GM12878 (cell line): Measurements from ENCODE around the gene HMGCL. TPM values are rescaled to one million over a fixed set of nuclear protein-coding genes. Genes with fewer than 3 reads are reported as not detected.

ENCODE experiments used
- ATAC-seq: fragments of 200-7000 bp; cut with Tn5 transposase; 3 replicates; pipeline ENCODE4 v1.9.1; 2020; ENCODE audit warnings: mild to moderate bottlenecking, moderate library complexity
- BruUV-seq: library from RNA; stranded (reverse); fragments of 400-500 nt; replicated peaks from 2 replicates; lab custom pipeline; 2021; lab: Mats Ljungman, UMichigan
- CTCF ChIA-PET: fragments of 300-600 bp; sonication (Branson Sonifier 250); formaldehyde crosslinking; extraction: SDS; loops from one replicate; lab custom pipeline; 2021; ENCODE audit warnings: inconsistent platforms; lab: Yijun Ruan, JAX
- POLR2A ChIA-PET: fragments of 350-600 bp; formaldehyde crosslinking; extraction: SDS; loops from one replicate; lab custom pipeline; 2021; ENCODE audit warnings: inconsistent platforms; lab: Charles Lee
- RAD21 ChIA-PET: fragments of 300-600 bp; sonication (Branson Sonifier 250); formaldehyde crosslinking; loops from one replicate; lab custom pipeline; 2023; ENCODE audit warnings: antibody characterized with exemption; ENCODE audit not compliant: unreplicated experiment; lab: Charles Lee
- SMC1A ChIA-PET: fragments of 300-600 bp; sonication (Branson Sonifier 250); formaldehyde crosslinking; loops from one replicate; lab custom pipeline; 2023; ENCODE audit not compliant: unreplicated experiment, uncharacterized antibody; lab: Charles Lee
- DNase-seq: peaks from one replicate; pipeline ENCODE4 v3.0.0-alpha.2; 2011; ENCODE audit warnings: low read depth, low spot score
- FAIRE-seq: peaks from 3 replicates; lab custom pipeline; 2011; peaks lifted over from hg19 to GRCh38; lab: Jason Lieb, UNC
- H2AFZ ChIP-seq: 2 replicates; pipeline ENCODE4 v1.6.0; 2011; ENCODE audit warnings: low read depth, low read length, control low read depth; ENCODE audit not compliant: control insufficient read depth
- H3K27ac ChIP-seq: 2 replicates; pipeline ENCODE4 v1.5.1; 2011; ENCODE audit warnings: control low read depth; ENCODE audit not compliant: control insufficient read depth, insufficient read depth
- H3K27me3 ChIP-seq, 2 experiments: replicated peaks in 1 of 2; 2 replicates each; pipeline versions ENCODE4 v1.6.0 to v1.6.1; 2011; ENCODE audit warnings: low read length in 1 of 2; ENCODE audit not compliant: control insufficient read depth in 2 of 2, insufficient read depth in 2 of 2
- H3K36me3 ChIP-seq, 2 experiments: 2 replicates each; pipeline ENCODE4 v1.5.1; 2011; ENCODE audit warnings: low read length in 1 of 2; ENCODE audit not compliant: control insufficient read depth in 2 of 2, insufficient read depth in 2 of 2
- H3K4me1 ChIP-seq: 2 replicates; pipeline ENCODE4 v1.6.1; 2011; ENCODE audit warnings: mild to moderate bottlenecking, low read length, moderate library complexity, mixed read lengths; ENCODE audit not compliant: control insufficient read depth, insufficient read depth
- H3K4me2 ChIP-seq: 2 replicates; pipeline ENCODE4 v1.6.0; 2011; ENCODE audit warnings: control low read depth; ENCODE audit not compliant: control insufficient read depth, insufficient read depth
- H3K4me3 ChIP-seq: fragments of 200-600 bp; sonication (generic); 2 replicates; pipeline ENCODE4 v1.5.1; 2016
- H3K79me2 ChIP-seq: 2 replicates; pipeline ENCODE4 v1.6.0; 2011; ENCODE audit warnings: low read length; ENCODE audit not compliant: control insufficient read depth, insufficient read depth
- H3K9ac ChIP-seq: 2 replicates; pipeline ENCODE4 v1.8.0; 2011; ENCODE audit warnings: low read length, control low read depth, mixed read lengths; ENCODE audit not compliant: control insufficient read depth, insufficient read depth
- H3K9me3 ChIP-seq: replicated peaks from 3 replicates; pipeline ENCODE4 v1.5.1; 2011; ENCODE audit warnings: mild to moderate bottlenecking, low read length; ENCODE audit not compliant: control insufficient read depth, insufficient read depth
- H4K20me1 ChIP-seq: 2 replicates; pipeline ENCODE4 v1.6.0; 2011; ENCODE audit not compliant: control insufficient read depth, insufficient read depth
- ASH2L ChIP-seq: fragments of 300-600, 200-600 bp; sonication (generic); IDR thresholded peaks from 2 replicates; pipeline ENCODE4 v1.6.1; 2017; ENCODE audit warnings: low read depth, mild to moderate bottlenecking, borderline replicate concordance
- CBFB ChIP-seq: IDR thresholded peaks from 2 replicates; pipeline ENCODE4 v1.6.1; 2016; ENCODE audit warnings: antibody characterized with exemption, low read depth
- CBX5 ChIP-seq: sonication (generic); IDR thresholded peaks from 2 replicates; pipeline ENCODE4 v1.6.1; 2016; ENCODE audit warnings: low read depth, moderate library complexity, mild to moderate bottlenecking, inconsistent platforms
- ELK1 ChIP-seq: IDR thresholded peaks from 2 replicates; pipeline ENCODE4 v1.6.1; 2012; ENCODE audit warnings: low read depth, low read length, improper control_type of control experiment
- ESRRA ChIP-seq: IDR thresholded peaks from 2 replicates; pipeline ENCODE4 v1.6.1; 2012; ENCODE audit warnings: mild to moderate bottlenecking, low read length, improper control_type of control experiment
- HDGF ChIP-seq: fragments of 450-650 bp; IDR thresholded peaks from 2 replicates; pipeline ENCODE4 v1.6.1; 2016; ENCODE audit warnings: antibody characterized with exemption
- MEF2B ChIP-seq: fragments of 450-650 bp; IDR thresholded peaks from 2 replicates; pipeline ENCODE4 v1.6.1; 2018; ENCODE audit warnings: mild to moderate bottlenecking, moderate library complexity; ENCODE audit not compliant: partially characterized antibody, poor library complexity, severe bottlenecking
- PAX8 ChIP-seq: fragments of 450-650 bp; IDR thresholded peaks from 2 replicates; pipeline ENCODE4 v1.6.1; 2017; ENCODE audit warnings: mild to moderate bottlenecking, moderate library complexity
- PKNOX1 ChIP-seq: fragments of 450-650 bp; IDR thresholded peaks from 2 replicates; pipeline ENCODE4 v1.6.1; 2016; ENCODE audit warnings: mild to moderate bottlenecking
- PRDM15 ChIP-seq: fragments of 450-650 bp; formaldehyde crosslinking; IDR thresholded peaks from 2 replicates; pipeline ENCODE4 v1.4.0; 2020; ENCODE audit warnings: mild to moderate bottlenecking, moderate library complexity
- RCOR1 ChIP-seq: conservative IDR thresholded peaks from 2 replicates; pipeline ENCODE4 v1.6.1; 2012; ENCODE audit warnings: low read depth, low read length, improper control_type of control experiment
- SMC3 ChIP-seq: IDR thresholded peaks from 2 replicates; pipeline ENCODE4 v1.6.1; 2011; ENCODE audit warnings: low read length, improper control_type of control experiment, borderline replicate concordance
- SUZ12 ChIP-seq: fragments of 200-600 bp; sonication (generic); IDR thresholded peaks from one replicate; pipeline ENCODE4 v1.6.1; 2018; ENCODE audit warnings: antibody characterized with exemption, mild to moderate bottlenecking; ENCODE audit not compliant: unreplicated experiment
- WRNIP1 ChIP-seq: IDR thresholded peaks from 2 replicates; pipeline ENCODE4 v1.6.1; 2011; ENCODE audit warnings: low read depth, low read length, improper control_type of control experiment, borderline replicate concordance
- ZNF217 ChIP-seq: fragments of 450-650 bp; IDR thresholded peaks from 2 replicates; pipeline ENCODE4 v1.6.1; 2017; ENCODE audit warnings: antibody characterized with exemption, mild to moderate bottlenecking
- ZSCAN29 ChIP-seq: fragments of 450-650 bp; IDR thresholded peaks from 2 replicates; pipeline ENCODE4 v1.6.1; 2017; ENCODE audit warnings: mild to moderate bottlenecking, moderate library complexity
- WGBS: methylation state at CpG from one replicate; pipeline ENCODE4 v1.1.6; 2016; ENCODE audit warnings: low lambda C conversion rate; ENCODE audit not compliant: insufficient replicate concordance, insufficient coverage; ENCODE audit errors: missing lambda C conversion rate; 5-methylcytosine and 5-hydroxymethylcytosine counted together
- in situ Hi-C: fragments of 300-500 bp; cut with MboI; formaldehyde crosslinking; loops from 9 replicates; pipeline ENCODE4 v1.14.3; 2018; ENCODE audit warnings: mixed read lengths
- intact Hi-C: fragments of 100-400 bp; cut with micrococcal nuclease; formaldehyde crosslinking; loops from one replicate; pipeline ENCODE4 v1.14.2; 2022; ENCODE audit not compliant: unreplicated experiment
- polyA plus RNA-seq, 11 experiments: library from polyadenylated mRNA; depleted of rRNA in 4 of 11; unstranded in 6 of 11; stranded (reverse) in 5 of 11; fragments of >200 nt; fragmentation: Nextera tagmentation in 4 of 11; fragmentation: Illumina TruSeq in 1 of 11; extraction: Ambion mirVana in 4 of 11; extraction: Trizol in 1 of 11; gene quantifications; 1 replicate in 1 of 11; 2 replicates in 10 of 11; pipeline versions ENCODE4 v1.2.1 to v1.2.3, GENCODE V29; 2011 to 2016; ENCODE audit warnings: inconsistent platforms in 2 of 11, missing spikeins in 2 of 11, low read depth in 1 of 11
- total RNA-seq, 4 experiments: library from RNA; depleted of rRNA in 3 of 4; stranded (reverse); fragments of >200 nt in 3 of 4; fragmentation: Illumina TruSeq in 1 of 4; extraction: Trizol in 1 of 4; gene quantifications; 2 replicates each; pipeline versions ENCODE4 v1.2.1 to v1.2.3, GENCODE V29; 2013 to 2021

Gene HMGCL
- total and polyA plus RNA-seq, 10 of the 15 experiments (the other 5 are each of a cell fraction or from before 2014, with no cell fraction given), result 29.4 to 127 (median 36.4) TPM

- peak; percentile 44 for FAIRE-seq
- peak within 1 kb of the TSS; percentile 82 for H3K27ac ChIP-seq
- CTCF ChIA-PET, result interaction anchor here (1.0 to 9.3 kb wide), 7 partner anchors 8 to 139 kb away, joined by 3 to 87 read pairs (median 5); no protein-coding TSS in a partner anchor
- DNase-seq, result peak; percentile 45
- intact Hi-C loops, result loop anchor here (10.0 kb wide), 1 partner anchor 247 kb away; no protein-coding TSS in a partner anchor
- H4K20me1 ChIP-seq, result no peaks in the 10 kb centered on the region
- no peaks in the 10 kb centered on the region for H3K9me3 ChIP-seq
- peak within 1 kb of the TSS; percentile 98 for H3K4me2 ChIP-seq
- H3K9ac ChIP-seq, result peak within 1 kb of the TSS; percentile 95
- RAD21 ChIA-PET, result interaction anchor here (0.6 to 3.3 kb wide), 10 partner anchors 13 to 238 kb away, joined by 4 to 11 read pairs (median 6); partner anchors contain the start of genes GALE and RPL11
- H3K4me3 ChIP-seq, result peak within 1 kb of the TSS; percentile 99
- in situ Hi-C loops, result loop anchor here (25.0 kb wide), 1 partner anchor 1459 kb away; the partner anchor contains the start of genes RSRP1 and SYF2
- SMC1A ChIA-PET, result interaction anchor here (0.6 to 3.2 kb wide), 7 partner anchors 10 to 138 kb away, joined by 3 to 20 read pairs (median 4); partner anchors contain the start of genes CNR2 and GALE
- peak; percentile 96 for ATAC-seq
- H2AFZ ChIP-seq, result peak within 1 kb of the TSS; percentile 100
- no peaks in the 10 kb centered on the region for H3K27me3 ChIP-seq
- POLR2A ChIA-PET, result interaction anchor here (0.6 to 1.9 kb wide), 13 partner anchors 10 to 202 kb away, joined by 3 to 10 read pairs (median 4); partner anchors contain the start of genes GALE, HMGCL, LYPLA2 and RPL11
- BruUV-seq, result TSS peak; percentile 94
- H3K4me1 ChIP-seq, result peaks cover 10% of the 10 kb centered on the region; the same call in 1 of the 2 replicates
- no peaks in the 10 kb centered on the region; a peak in 2 of 4 replicates for H3K36me3 ChIP-seq
- 2% methylated on average over 70 of the region's 91 CpGs for WGBS
- H3K79me2 ChIP-seq, result peaks cover 35% of the 10 kb centered on the region
- no peak for TF ChIP-seq ZNF217
- TF ChIP-seq PRDM15 (CRISPR knock-in tag), result no peak
- no peak for TF ChIP-seq ASH2L
- no peak for TF ChIP-seq PAX8
- no peak for TF ChIP-seq ESRRA
- TF ChIP-seq ZSCAN29, result no peak
- TF ChIP-seq ELK1, result no peak
- no peak for TF ChIP-seq SUZ12
- TF ChIP-seq HDGF, result no peak
- TF ChIP-seq WRNIP1, result no peak
- no peak for TF ChIP-seq MEF2B
- TF ChIP-seq CBX5, result no peak
- no peak for TF ChIP-seq RCOR1
- no peak for TF ChIP-seq PKNOX1
- TF ChIP-seq SMC3, result peak; percentile 14; the same call in 1 of the 2 replicates
- no peak for TF ChIP-seq CBFB
Observed at GRCh38 chr1:23777979-23778814, 47.0 kb downstream of the HMGCL start, which contains the start of gene PITHD1. TSS of gene PITHD1 (plus strand) at chr1:23778418. CDS start at chr1:23778516, 98 bp downstream.
